ENCODE data around the gene CRIP1. TPM values are rescaled to one million over a fixed set of nuclear protein-coding genes. Genes with fewer than 3 reads are reported as not detected.

CRIP1 gene
- total and polyA plus RNA-seq, 10 of the 15 experiments (the other 5 are each of a cell fraction or from before 2014, with no cell fraction given), result 66.8 to 259 (median 154) TPM

DNA sequence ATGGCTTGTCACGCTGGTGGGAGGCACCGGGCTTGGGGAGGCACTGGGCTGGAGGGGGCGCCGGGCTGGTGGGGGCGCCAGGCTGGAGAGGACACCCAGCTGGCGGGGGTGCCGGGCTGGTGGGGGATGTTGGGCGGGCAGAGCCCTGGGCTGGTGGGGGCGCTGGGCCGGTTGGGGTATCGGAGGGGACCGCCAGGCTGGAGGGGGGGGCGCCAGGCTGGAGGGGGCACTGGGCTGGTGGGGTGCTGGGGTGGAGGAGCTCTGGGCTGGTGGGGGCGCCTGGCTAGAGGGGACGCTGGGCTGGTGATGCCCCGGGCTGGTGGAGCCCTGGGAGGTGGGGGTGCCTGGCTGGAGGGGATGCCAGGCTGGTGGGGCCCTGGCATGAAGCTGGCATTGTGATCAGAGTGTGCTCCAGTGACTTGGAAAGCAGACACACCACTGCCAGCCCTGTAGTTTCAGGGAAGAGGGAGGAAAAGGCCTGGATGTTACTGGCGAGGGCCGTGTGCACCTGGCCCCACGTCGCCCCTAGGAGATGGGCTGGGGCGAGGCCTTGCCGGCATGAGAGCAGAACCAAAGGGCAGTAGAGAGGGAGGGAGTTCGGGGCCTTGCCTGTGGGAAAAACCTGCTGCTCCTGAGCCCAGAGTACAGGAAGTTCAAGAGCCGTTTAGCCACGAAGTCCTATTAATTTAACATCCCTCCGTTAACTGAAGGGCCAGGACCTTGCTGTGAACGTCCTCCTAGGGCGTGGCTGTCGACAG lies 17.4 kb downstream of the CRIP1 start:
- no peak for FAIRE-seq
- no TSS peak for BruUV-seq (replicated peaks)
- no peak for DNase-seq (ENCODE audit: low read depth, low spot score)

More for the DNA sequence above, 17.4 kb downstream of the CRIP1 start:
- Histone ChIP-seq H3K9me3 (replicated peaks; ENCODE audit: control insufficient read depth, insufficient read depth, low read length) (no peaks in the 10 kb centered on the region), H3K27me3 (replicated peaks in 1 of 2; ENCODE audit: control insufficient read depth in 2 of 2, insufficient read depth in 2 of 2, low read length in 1 of 2) (peaks cover 1 to 3% of the 10 kb centered on the region in 2 experiments; a peak in 1 of 4 replicates), H3K79me2 (ENCODE audit: control insufficient read depth, insufficient read depth, low read length) (no peaks in the 10 kb centered on the region), H3K4me3 (no peak overlapping the region), H3K9ac (ENCODE audit: control insufficient read depth, insufficient read depth, low read length) (no peak overlapping the region), H3K27ac (ENCODE audit: control insufficient read depth, insufficient read depth) (no peak overlapping the region), H4K20me1 (ENCODE audit: control insufficient read depth, insufficient read depth) (no peaks in the 10 kb centered on the region), H3K4me1 (ENCODE audit: control insufficient read depth, insufficient read depth, low read length) (no peaks in the 10 kb centered on the region), H2AFZ (ENCODE audit: control insufficient read depth, low read depth, low read length) (no peak overlapping the region), H3K4me2 (ENCODE audit: control insufficient read depth, insufficient read depth) (no peak overlapping the region), H3K36me3 (ENCODE audit: control insufficient read depth in 2 of 2, insufficient read depth in 2 of 2, low read length in 1 of 2) (no peaks in the 10 kb centered on the region)
- intact Hi-C loops (cut with micrococcal nuclease; ENCODE audit: unreplicated experiment) (no loop called here), in situ Hi-C loops (cut with MboI) (no loop called here)
- ChIA-PET SMC1A (ENCODE audit: uncharacterized antibody, unreplicated experiment) (no interaction called here), POLR2A (no interaction called here), RAD21 (ENCODE audit: unreplicated experiment) (no interaction called here), CTCF (no interaction called here)
- no peak for TF ChIP-seq POLR2AphosphoS5 (IDR thresholded peaks at IDR 0.05; ENCODE audit: low read length)
- no peak for TF ChIP-seq NR2C1 (IDR thresholded peaks at IDR 0.05)
- no peak for TF ChIP-seq ZNF274 (IDR thresholded peaks at IDR 0.05; ENCODE audit: insufficient read depth, insufficient read length)
- no peak for TF ChIP-seq TCF3 (IDR thresholded peaks at IDR 0.05; ENCODE audit: borderline replicate concordance, insufficient read depth, low read depth, low read length)
- TF ChIP-seq JUNB (IDR thresholded peaks at IDR 0.05), result no peak
- TF ChIP-seq, protein P1, sequence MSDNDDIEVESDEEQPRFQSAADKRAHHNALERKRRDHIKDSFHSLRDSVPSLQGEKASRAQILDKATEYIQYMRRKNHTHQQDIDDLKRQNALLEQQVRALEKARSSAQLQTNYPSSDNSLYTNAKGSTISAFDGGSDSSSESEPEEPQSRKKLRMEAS (IDR thresholded peaks at IDR 0.05; ENCODE audit: low read depth, low read length), result no peak
- no peak for TF ChIP-seq HDAC2 (IDR thresholded peaks at IDR 0.05)
- TF ChIP-seq TCF7 (IDR thresholded peaks at IDR 0.05; ENCODE audit: borderline replicate concordance), result no peak
- TF ChIP-seq CEBPB (IDR thresholded peaks at IDR 0.05; ENCODE audit: borderline replicate concordance in 1 of 2, low read depth in 2 of 2, low read length in 2 of 2), result no peak
- TF ChIP-seq, protein P2, sequence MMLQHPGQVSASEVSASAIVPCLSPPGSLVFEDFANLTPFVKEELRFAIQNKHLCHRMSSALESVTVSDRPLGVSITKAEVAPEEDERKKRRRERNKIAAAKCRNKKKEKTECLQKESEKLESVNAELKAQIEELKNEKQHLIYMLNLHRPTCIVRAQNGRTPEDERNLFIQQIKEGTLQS (IDR thresholded peaks at IDR 0.05; ENCODE audit: borderline replicate concordance, extremely low read depth, low read depth, low read length), result no peak
- TF ChIP-seq, protein P3, sequence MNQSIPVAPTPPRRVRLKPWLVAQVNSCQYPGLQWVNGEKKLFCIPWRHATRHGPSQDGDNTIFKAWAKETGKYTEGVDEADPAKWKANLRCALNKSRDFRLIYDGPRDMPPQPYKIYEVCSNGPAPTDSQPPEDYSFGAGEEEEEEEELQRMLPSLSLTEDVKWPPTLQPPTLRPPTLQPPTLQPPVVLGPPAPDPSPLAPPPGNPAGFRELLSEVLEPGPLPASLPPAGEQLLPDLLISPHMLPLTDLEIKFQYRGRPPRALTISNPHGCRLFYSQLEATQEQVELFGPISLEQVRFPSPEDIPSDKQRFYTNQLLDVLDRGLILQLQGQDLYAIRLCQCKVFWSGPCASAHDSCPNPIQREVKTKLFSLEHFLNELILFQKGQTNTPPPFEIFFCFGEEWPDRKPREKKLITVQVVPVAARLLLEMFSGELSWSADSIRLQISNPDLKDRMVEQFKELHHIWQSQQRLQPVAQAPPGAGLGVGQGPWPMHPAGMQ (IDR thresholded peaks at IDR 0.05; ENCODE audit: borderline replicate concordance), result no peak
- no peak for TF ChIP-seq EP300 (IDR thresholded peaks at IDR 0.05; ENCODE audit: borderline replicate concordance in 1 of 2, control insufficient read depth in 1 of 2, low read depth in 2 of 2, low read length in 2 of 2)
- TF ChIP-seq CREB1 (IDR thresholded peaks at IDR 0.05; ENCODE audit: low read depth), result no peak
- no peak for TF ChIP-seq YBX1 (IDR thresholded peaks at IDR 0.05)
- no peak for ATAC-seq
- 53% methylated on average over 24 of the region's 29 CpGs for WGBS (ENCODE audit: insufficient coverage, insufficient replicate concordance, low lambda C conversion rate, missing lambda C conversion rate)

Data from GM12878 (cell line).